ENCODE results near the gene MMP24OS. TPM values are rescaled to one million over a fixed set of nuclear protein-coding genes. Genes with fewer than 3 reads are reported as not detected.

Gene MMP24OS
- polyA plus RNA-seq, 3 donors, result 9.5 to 43.9 (median 9.6) TPM

- TF ChIP-seq, protein P1, sequence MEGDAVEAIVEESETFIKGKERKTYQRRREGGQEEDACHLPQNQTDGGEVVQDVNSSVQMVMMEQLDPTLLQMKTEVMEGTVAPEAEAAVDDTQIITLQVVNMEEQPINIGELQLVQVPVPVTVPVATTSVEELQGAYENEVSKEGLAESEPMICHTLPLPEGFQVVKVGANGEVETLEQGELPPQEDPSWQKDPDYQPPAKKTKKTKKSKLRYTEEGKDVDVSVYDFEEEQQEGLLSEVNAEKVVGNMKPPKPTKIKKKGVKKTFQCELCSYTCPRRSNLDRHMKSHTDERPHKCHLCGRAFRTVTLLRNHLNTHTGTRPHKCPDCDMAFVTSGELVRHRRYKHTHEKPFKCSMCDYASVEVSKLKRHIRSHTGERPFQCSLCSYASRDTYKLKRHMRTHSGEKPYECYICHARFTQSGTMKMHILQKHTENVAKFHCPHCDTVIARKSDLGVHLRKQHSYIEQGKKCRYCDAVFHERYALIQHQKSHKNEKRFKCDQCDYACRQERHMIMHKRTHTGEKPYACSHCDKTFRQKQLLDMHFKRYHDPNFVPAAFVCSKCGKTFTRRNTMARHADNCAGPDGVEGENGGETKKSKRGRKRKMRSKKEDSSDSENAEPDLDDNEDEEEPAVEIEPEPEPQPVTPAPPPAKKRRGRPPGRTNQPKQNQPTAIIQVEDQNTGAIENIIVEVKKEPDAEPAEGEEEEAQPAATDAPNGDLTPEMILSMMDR (IDR thresholded peaks at IDR 0.05), result no peak
- Histone ChIP-seq H3K4me2 (replicated peaks; ENCODE audit: extremely low read depth, low read length, poor library complexity, severe bottlenecking) (no peak overlapping the region), H3K27ac (ENCODE audit: low read depth in 1 of 2, low read length in 2 of 2) (no peak overlapping the region), H3K4me3 (replicated peaks in 1 of 3; ENCODE audit: low read depth in 2 of 3, low read length in 3 of 3) (no peak overlapping the region), H3K4me1 (ENCODE audit: control insufficient read depth in 1 of 2, insufficient read depth in 2 of 2, low read length in 2 of 2) (no peaks in the 10 kb centered on the region), H4K20me1 (ENCODE audit: insufficient read depth, low read length) (no peaks in the 10 kb centered on the region), H2AFZ (ENCODE audit: insufficient read depth, low read depth, low read length, poor library complexity, severe bottlenecking) (no peak overlapping the region), H3K27me3 (ENCODE audit: control insufficient read depth in 2 of 2, insufficient read depth in 2 of 2, low read length in 2 of 2) (no peaks in the 10 kb centered on the region), H3K36me3 (replicated peaks in 1 of 2; ENCODE audit: control insufficient read depth in 1 of 2, insufficient read depth in 2 of 2, low read length in 2 of 2) (peaks cover 3 to 11% of the 10 kb centered on the region in 2 donors), H3K9ac (ENCODE audit: insufficient read depth, low read length, poor library complexity, severe bottlenecking) (no peak overlapping the region), H3K9me3 (replicated peaks in 1 of 2; ENCODE audit: control insufficient read depth in 1 of 2, insufficient read depth in 1 of 2, low read length in 2 of 2) (no peaks in the 10 kb centered on the region), H3K79me2 (ENCODE audit: insufficient read depth, low read length) (no peaks in the 10 kb centered on the region)
- Mint-ChIP-seq H3K36me3 (peaks cover 8 to 15% of the 10 kb centered on the region in 2 donors), H3K27ac (no peak overlapping the region), H3K27me3 (ENCODE audit: low read depth in 3 of 3) (peaks cover 0 to 2% (median 0%) of the 10 kb centered on the region in 3 donors), H3K4me3 (no peak overlapping the region), H3K9me3 (no peaks in the 10 kb centered on the region), H3K4me1 (peaks cover 9% of the 10 kb centered on the region)
- DNase-seq, result no peak
- intact Hi-C loops (cut with micrococcal nuclease), result no loop called here
- 100% methylated on average over 2 of the region's 5 CpGs for WGBS (ENCODE audit: insufficient coverage)
These were observed 41.4 kb upstream of the MMP24OS start for GRCh38 chr20:35319192-35319870.

DNA sequence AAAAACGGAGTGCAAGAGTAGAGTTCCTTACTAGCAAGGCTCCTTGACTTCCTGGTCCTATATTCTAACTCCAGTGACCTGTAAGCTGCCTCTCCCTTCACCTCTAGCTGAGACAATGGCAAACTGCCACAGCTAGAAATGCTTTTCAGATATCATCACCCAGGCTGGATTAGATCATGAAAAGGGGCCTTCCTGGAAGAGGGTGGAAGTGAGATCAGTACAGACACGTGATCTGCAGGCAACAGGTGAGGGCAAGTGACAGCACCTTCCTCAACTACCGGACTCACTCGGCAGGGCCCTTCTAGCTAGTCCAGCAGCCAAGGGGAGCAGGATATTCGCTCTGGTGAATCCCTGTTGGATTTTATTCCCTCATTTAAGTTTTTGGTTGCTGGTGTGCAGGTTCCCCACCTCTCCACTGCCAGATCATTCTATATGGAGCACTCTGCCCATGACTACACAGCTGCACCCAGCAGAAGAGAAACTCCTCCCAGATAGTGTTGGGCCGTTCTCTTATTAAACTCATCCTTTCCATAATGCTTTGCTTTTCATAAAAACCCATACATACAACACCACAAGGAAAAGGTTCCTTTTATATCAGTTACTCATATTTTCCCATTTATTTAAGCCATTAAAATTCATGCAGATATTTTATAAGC, 40.7 kb upstream of the MMP24OS start:
- Histone ChIP-seq H3K9me3 (replicated peaks in 1 of 2; ENCODE audit: control insufficient read depth in 1 of 2, insufficient read depth in 1 of 2, low read length in 2 of 2) (no peaks in the 10 kb centered on the region), H3K4me3 (replicated peaks in 1 of 3; ENCODE audit: low read depth in 2 of 3, low read length in 3 of 3) (no peak overlapping the region), H3K36me3 (replicated peaks in 1 of 2; ENCODE audit: control insufficient read depth in 1 of 2, insufficient read depth in 2 of 2, low read length in 2 of 2) (peaks cover under 1 to 15% of the 10 kb centered on the region in 2 donors), H3K27me3 (ENCODE audit: control insufficient read depth in 2 of 2, insufficient read depth in 2 of 2, low read length in 2 of 2) (no peaks in the 10 kb centered on the region), H4K20me1 (ENCODE audit: insufficient read depth, low read length) (no peaks in the 10 kb centered on the region), H3K9ac (ENCODE audit: insufficient read depth, low read length, poor library complexity, severe bottlenecking) (no peak overlapping the region), H3K79me2 (ENCODE audit: insufficient read depth, low read length) (no peaks in the 10 kb centered on the region), H3K4me1 (ENCODE audit: control insufficient read depth in 1 of 2, insufficient read depth in 2 of 2, low read length in 2 of 2) (no peaks in the 10 kb centered on the region), H2AFZ (ENCODE audit: insufficient read depth, low read depth, low read length, poor library complexity, severe bottlenecking) (no peak overlapping the region), H3K27ac (ENCODE audit: low read depth in 1 of 2, low read length in 2 of 2) (no peak overlapping the region), H3K4me2 (replicated peaks; ENCODE audit: extremely low read depth, low read length, poor library complexity, severe bottlenecking) (no peak overlapping the region)
- Mint-ChIP-seq H3K9me3 (no peaks in the 10 kb centered on the region), H3K4me3 (no peak overlapping the region), H3K36me3 (peaks cover 12 to 17% of the 10 kb centered on the region in 2 donors), H3K27me3 (ENCODE audit: low read depth in 3 of 3) (no peaks in the 10 kb centered on the region), H3K27ac (no peak overlapping the region), H3K4me1 (peaks cover 9% of the 10 kb centered on the region)
- WGBS (ENCODE audit: insufficient coverage), result 92% methylated on average over 4 of the region's 6 CpGs
- TF ChIP-seq, protein P1 (IDR thresholded peaks at IDR 0.05), result no peak
- no peak for DNase-seq
- intact Hi-C loops (cut with micrococcal nuclease), result no loop called here
